GM12878 (cell line): ENCODE measurements around the gene TRIM38. TPM values are rescaled to one million over a fixed set of nuclear protein-coding genes. Genes with fewer than 3 reads are reported as not detected.

Experiments used
- ATAC-seq: fragments of 200-7000 bp; cut with Tn5 transposase; 3 replicates; pipeline ENCODE4 v1.9.1; 2020; ENCODE audit warnings: mild to moderate bottlenecking, moderate library complexity
- BruUV-seq: library from RNA; stranded (reverse); fragments of 400-500 nt; replicated peaks from 2 replicates; lab custom pipeline; 2021; lab: Mats Ljungman, UMichigan
- CTCF ChIA-PET: fragments of 300-600 bp; sonication (Branson Sonifier 250); formaldehyde crosslinking; extraction: SDS; loops from one replicate; lab custom pipeline; 2021; ENCODE audit warnings: inconsistent platforms; lab: Yijun Ruan, JAX
- POLR2A ChIA-PET: fragments of 350-600 bp; formaldehyde crosslinking; extraction: SDS; loops from one replicate; lab custom pipeline; 2021; ENCODE audit warnings: inconsistent platforms; lab: Charles Lee
- RAD21 ChIA-PET: fragments of 300-600 bp; sonication (Branson Sonifier 250); formaldehyde crosslinking; loops from one replicate; lab custom pipeline; 2023; ENCODE audit warnings: antibody characterized with exemption; ENCODE audit not compliant: unreplicated experiment; lab: Charles Lee
- SMC1A ChIA-PET: fragments of 300-600 bp; sonication (Branson Sonifier 250); formaldehyde crosslinking; loops from one replicate; lab custom pipeline; 2023; ENCODE audit not compliant: unreplicated experiment, uncharacterized antibody; lab: Charles Lee
- DNase-seq: peaks from one replicate; pipeline ENCODE4 v3.0.0-alpha.2; 2011; ENCODE audit warnings: low read depth, low spot score
- FAIRE-seq: peaks from 3 replicates; lab custom pipeline; 2011; peaks lifted over from hg19 to GRCh38; lab: Jason Lieb, UNC
- H2AFZ ChIP-seq: 2 replicates; pipeline ENCODE4 v1.6.0; 2011; ENCODE audit warnings: low read depth, low read length, control low read depth; ENCODE audit not compliant: control insufficient read depth
- H3K27ac ChIP-seq: 2 replicates; pipeline ENCODE4 v1.5.1; 2011; ENCODE audit warnings: control low read depth; ENCODE audit not compliant: control insufficient read depth, insufficient read depth
- H3K27me3 ChIP-seq, 2 experiments: replicated peaks in 1 of 2; 2 replicates each; pipeline versions ENCODE4 v1.6.0 to v1.6.1; 2011; ENCODE audit warnings: low read length in 1 of 2; ENCODE audit not compliant: control insufficient read depth in 2 of 2, insufficient read depth in 2 of 2
- H3K36me3 ChIP-seq, 2 experiments: 2 replicates each; pipeline ENCODE4 v1.5.1; 2011; ENCODE audit warnings: low read length in 1 of 2; ENCODE audit not compliant: control insufficient read depth in 2 of 2, insufficient read depth in 2 of 2
- H3K4me1 ChIP-seq: 2 replicates; pipeline ENCODE4 v1.6.1; 2011; ENCODE audit warnings: mild to moderate bottlenecking, low read length, moderate library complexity, mixed read lengths; ENCODE audit not compliant: control insufficient read depth, insufficient read depth
- H3K4me2 ChIP-seq: 2 replicates; pipeline ENCODE4 v1.6.0; 2011; ENCODE audit warnings: control low read depth; ENCODE audit not compliant: control insufficient read depth, insufficient read depth
- H3K4me3 ChIP-seq: fragments of 200-600 bp; sonication (generic); 2 replicates; pipeline ENCODE4 v1.5.1; 2016
- H3K79me2 ChIP-seq: 2 replicates; pipeline ENCODE4 v1.6.0; 2011; ENCODE audit warnings: low read length; ENCODE audit not compliant: control insufficient read depth, insufficient read depth
- H3K9ac ChIP-seq: 2 replicates; pipeline ENCODE4 v1.8.0; 2011; ENCODE audit warnings: low read length, control low read depth, mixed read lengths; ENCODE audit not compliant: control insufficient read depth, insufficient read depth
- H3K9me3 ChIP-seq: replicated peaks from 3 replicates; pipeline ENCODE4 v1.5.1; 2011; ENCODE audit warnings: mild to moderate bottlenecking, low read length; ENCODE audit not compliant: control insufficient read depth, insufficient read depth
- H4K20me1 ChIP-seq: 2 replicates; pipeline ENCODE4 v1.6.0; 2011; ENCODE audit not compliant: control insufficient read depth, insufficient read depth
- MTA2 ChIP-seq: fragments of 450-650 bp; IDR thresholded peaks from 2 replicates; pipeline ENCODE4 v1.6.1; 2016; ENCODE audit warnings: low read depth, mild to moderate bottlenecking, moderate library complexity
- MTA3 ChIP-seq: IDR thresholded peaks from 2 replicates; pipeline ENCODE4 v1.6.1; 2012; ENCODE audit warnings: low read length, inconsistent platforms, borderline replicate concordance
- NFYA ChIP-seq: IDR thresholded peaks from 2 replicates; pipeline ENCODE4 v1.6.1; 2011; ENCODE audit warnings: low read depth, mild to moderate bottlenecking, low read length, improper control_type of control experiment, borderline replicate concordance
- NR2F1 ChIP-seq: fragments of 450-650 bp; conservative IDR thresholded peaks from 2 replicates; pipeline ENCODE4 v1.6.1; 2017; ENCODE audit warnings: mild to moderate bottlenecking
- PAX5 ChIP-seq: IDR thresholded peaks from 2 replicates; pipeline ENCODE4 v1.6.1; 2011; ENCODE audit warnings: low read depth, low read length, borderline replicate concordance
- SPI1 ChIP-seq: IDR thresholded peaks from 2 replicates; pipeline ENCODE4 v1.6.1; 2011; ENCODE audit warnings: low read depth, mild to moderate bottlenecking, low read length, moderate library complexity, borderline replicate concordance; ENCODE audit not compliant: insufficient read depth
- YY1 ChIP-seq: IDR thresholded peaks from 2 replicates; pipeline ENCODE4 v1.6.1; 2011; ENCODE audit warnings: low read depth, mild to moderate bottlenecking, low read length
- WGBS: methylation state at CpG from one replicate; pipeline ENCODE4 v1.1.6; 2016; ENCODE audit warnings: low lambda C conversion rate; ENCODE audit not compliant: insufficient replicate concordance, insufficient coverage; ENCODE audit errors: missing lambda C conversion rate; 5-methylcytosine and 5-hydroxymethylcytosine counted together
- in situ Hi-C: fragments of 300-500 bp; cut with MboI; formaldehyde crosslinking; loops from 9 replicates; pipeline ENCODE4 v1.14.3; 2018; ENCODE audit warnings: mixed read lengths
- intact Hi-C: fragments of 100-400 bp; cut with micrococcal nuclease; formaldehyde crosslinking; loops from one replicate; pipeline ENCODE4 v1.14.2; 2022; ENCODE audit not compliant: unreplicated experiment
- polyA plus RNA-seq, 11 experiments: library from polyadenylated mRNA; depleted of rRNA in 4 of 11; unstranded in 6 of 11; stranded (reverse) in 5 of 11; fragments of >200 nt; fragmentation: Nextera tagmentation in 4 of 11; fragmentation: Illumina TruSeq in 1 of 11; extraction: Ambion mirVana in 4 of 11; extraction: Trizol in 1 of 11; gene quantifications; 1 replicate in 1 of 11; 2 replicates in 10 of 11; pipeline versions ENCODE4 v1.2.1 to v1.2.3, GENCODE V29; 2011 to 2016; ENCODE audit warnings: inconsistent platforms in 2 of 11, missing spikeins in 2 of 11, low read depth in 1 of 11
- total RNA-seq, 4 experiments: library from RNA; depleted of rRNA in 3 of 4; stranded (reverse); fragments of >200 nt in 3 of 4; fragmentation: Illumina TruSeq in 1 of 4; extraction: Trizol in 1 of 4; gene quantifications; 2 replicates each; pipeline versions ENCODE4 v1.2.1 to v1.2.3, GENCODE V29; 2013 to 2021

The TRIM38 gene
- total and polyA plus RNA-seq, 10 of the 15 experiments (the other 5 are each of a cell fraction or from before 2014, with no cell fraction given), result 4.5 to 14.7 (median 11.1) TPM

- in situ Hi-C loops, result no loop called here
- ATAC-seq (peak; percentile 10), FAIRE-seq (no peak), DNase-seq (no peak)
- H3K4me2 ChIP-seq, result peak overlapping the region; percentile 65
- TF ChIP-seq YY1 (0 out of 2 replicates have a peak, but pooled peaks have one; percentile 6), MTA2 (peak; percentile 14; the same call in 1 of the 2 replicates), MTA3 (no peak), PAX5 (no peak), NFYA (no peak), SPI1 (peak; percentile 78), NR2F1 (0 out of 2 replicates have a peak, but pooled peaks have one; percentile 13)
- WGBS, result 1% methylated on average over 6 of the region's 6 CpGs
- peak overlapping the region; percentile 99 for H3K9ac ChIP-seq
- H3K27ac ChIP-seq, result peak overlapping the region; percentile 99
- no peak overlapping the region for H2AFZ ChIP-seq
- ChIA-PET CTCF (interaction anchor here (0.6 to 5.3 kb wide), 6 partner anchors 9 to 187 kb away, joined by 3 to 62 read pairs (median 4); no protein-coding TSS in a partner anchor), POLR2A (interaction anchor here (0.6 to 3.5 kb wide), 6 partner anchors 9 to 57 kb away, joined by 3 to 27 read pairs (median 6); a partner anchor contains a TSS), SMC1A (interaction anchor here (0.9 to 1.8 kb wide), 3 partner anchors 11 to 32 kb away, joined by 3 to 5 read pairs (median 4); no protein-coding TSS in a partner anchor), RAD21 (interaction anchor here (0.7 to 2.7 kb wide), 3 partner anchors 29 to 172 kb away, joined by 3 to 27 read pairs (median 3); a partner anchor contains a TSS)
- H3K4me1 ChIP-seq, result peaks cover 36% of the 10 kb centered on the region
- H3K79me2 ChIP-seq, result peaks cover 55% of the 10 kb centered on the region
- no peaks in the 10 kb centered on the region for H3K27me3 ChIP-seq
- peak overlapping the region; percentile 99 for H3K4me3 ChIP-seq
- peaks cover 2% of the 10 kb centered on the region; the same call in 2 of the 3 replicates for H3K9me3 ChIP-seq
- no TSS peak for BruUV-seq
- intact Hi-C loops, result no loop called here
- peaks cover 5 to 29% of the 10 kb centered on the region in 2 experiments; a peak in 3 of 4 replicates for H3K36me3 ChIP-seq
- peaks cover 7% of the 10 kb centered on the region for H4K20me1 ChIP-seq
Observed at GRCh38 chr6:25963426-25964123, 973 bp downstream of the TRIM38 start.
